A673 (cell line): ENCODE data around the gene TRERF1. TPM values are rescaled to one million over a fixed set of nuclear protein-coding genes. Genes with fewer than 3 reads are reported as not detected.

Source experiments
- BruUV-seq: library from RNA; stranded (reverse); fragments of 400-500 nt; replicated peaks from 2 replicates; lab custom pipeline; 2021; lab: Mats Ljungman, UMichigan
- CTCF ChIA-PET: fragments of 300-600 bp; sonication (Branson Sonifier 250); formaldehyde crosslinking; loops from one replicate; lab custom pipeline; 2022; ENCODE audit warnings: antibody characterized with exemption; lab: Charles Lee
- POLR2A ChIA-PET: fragments of 300-600 bp; sonication (Branson Sonifier 250); formaldehyde crosslinking; loops from one replicate; lab custom pipeline; 2022; ENCODE audit warnings: antibody characterized with exemption; ENCODE audit not compliant: low non-redundant PET; lab: Charles Lee
- DNase-seq: peaks from one replicate; pipeline ENCODE4 v3.0.0-alpha.2; 2015; ENCODE audit warnings: low spot score
- H3K27ac ChIP-seq: fragments of 200-600 bp; sonication (generic); 2 replicates; pipeline ENCODE4 v1.5.1; 2016; ENCODE audit warnings: mixed run types, low read depth, mild to moderate bottlenecking, mixed read lengths, antibody characterized with exemption, low read length; ENCODE audit not compliant: poor library complexity, severe bottlenecking
- H3K27me3 ChIP-seq: fragments of 200-600 bp; sonication (generic); replicated peaks from 2 replicates; pipeline ENCODE4 v1.6.1; 2017; ENCODE audit warnings: mixed run types, low read depth, mild to moderate bottlenecking, mixed read lengths, antibody characterized with exemption, low read length; ENCODE audit not compliant: insufficient read depth, poor library complexity
- H3K36me3 ChIP-seq: fragments of 200-600 bp; sonication (generic); 2 replicates; pipeline ENCODE4 v1.6.1; 2016; ENCODE audit warnings: mixed run types, mild to moderate bottlenecking, mixed read lengths, antibody characterized with exemption, low read length; ENCODE audit not compliant: insufficient read depth, poor library complexity, severe bottlenecking
- H3K4me1 ChIP-seq: fragments of 200-600 bp; sonication (generic); 2 replicates; pipeline ENCODE4 v1.6.1; 2017; ENCODE audit warnings: mixed run types, mild to moderate bottlenecking, mixed read lengths, antibody characterized with exemption, low read length; ENCODE audit not compliant: insufficient read depth, poor library complexity, severe bottlenecking
- H3K4me3 ChIP-seq: fragments of 200-600 bp; sonication (generic); 2 replicates; pipeline ENCODE4 v1.5.1; 2016; ENCODE audit warnings: low read depth, mixed run types, mild to moderate bottlenecking, mixed read lengths, low read length; ENCODE audit not compliant: poor library complexity, severe bottlenecking
- H3K9me3 ChIP-seq: fragments of 200-600 bp; sonication (generic); 2 replicates; pipeline ENCODE4 v1.6.1; 2016; ENCODE audit warnings: mixed run types, low read depth, mild to moderate bottlenecking, mixed read lengths, antibody characterized with exemption, low read length; ENCODE audit not compliant: poor library complexity, severe bottlenecking
- EZH2 ChIP-seq: fragments of 200-600 bp; sonication (generic); IDR thresholded peaks from 2 replicates; pipeline ENCODE4 v1.6.1; 2017; ENCODE audit warnings: borderline replicate concordance, low read depth, mild to moderate bottlenecking, mixed read lengths, antibody characterized with exemption, low read length; ENCODE audit not compliant: poor library complexity, severe bottlenecking
- intact Hi-C: fragments of 100-400 bp; cut with micrococcal nuclease; formaldehyde crosslinking; loops from one replicate; pipeline ENCODE4 v1.10.0; 2022; ENCODE audit not compliant: unreplicated experiment
- total RNA-seq: library from RNA; stranded (reverse); gene quantifications from 2 replicates; pipeline ENCODE4 v1.2.3, GENCODE V29; 2021
- TF ChIP-seq, protein P1 (sequence below): fragments of 300-800, 200-600 bp; sonication (generic); conservative IDR thresholded peaks from 2 replicates; pipeline ENCODE4 v1.5.1; 2017; ENCODE audit warnings: low read depth, mild to moderate bottlenecking, antibody characterized with exemption, low read length, moderate library complexity, mixed read lengths

The TRERF1 gene
- total RNA-seq, 1 experiment from 2014 or later = 9.5 TPM

DNA sequence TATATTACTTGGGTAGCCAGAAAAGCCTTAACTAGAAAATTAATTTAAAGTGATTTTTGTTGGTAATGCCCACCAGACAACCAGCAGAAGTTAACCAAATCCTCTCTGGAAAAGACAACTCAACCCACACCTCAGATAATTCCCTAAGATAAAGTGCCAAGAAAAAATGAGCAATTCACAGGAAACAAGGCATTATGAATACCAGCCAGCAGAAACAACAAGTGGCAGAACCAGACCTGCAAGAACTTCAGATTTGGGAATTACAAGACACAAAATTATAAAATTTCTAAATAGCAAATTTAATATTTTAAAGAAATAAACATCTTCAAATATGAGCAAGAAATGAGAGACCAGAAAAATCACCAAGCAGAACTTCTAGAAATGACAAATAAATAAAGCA lies 154.1 kb downstream of the TRERF1 start:
- ChIA-PET POLR2A (no interaction called here), CTCF (no interaction called here)
- TF ChIP-seq, protein P1, sequence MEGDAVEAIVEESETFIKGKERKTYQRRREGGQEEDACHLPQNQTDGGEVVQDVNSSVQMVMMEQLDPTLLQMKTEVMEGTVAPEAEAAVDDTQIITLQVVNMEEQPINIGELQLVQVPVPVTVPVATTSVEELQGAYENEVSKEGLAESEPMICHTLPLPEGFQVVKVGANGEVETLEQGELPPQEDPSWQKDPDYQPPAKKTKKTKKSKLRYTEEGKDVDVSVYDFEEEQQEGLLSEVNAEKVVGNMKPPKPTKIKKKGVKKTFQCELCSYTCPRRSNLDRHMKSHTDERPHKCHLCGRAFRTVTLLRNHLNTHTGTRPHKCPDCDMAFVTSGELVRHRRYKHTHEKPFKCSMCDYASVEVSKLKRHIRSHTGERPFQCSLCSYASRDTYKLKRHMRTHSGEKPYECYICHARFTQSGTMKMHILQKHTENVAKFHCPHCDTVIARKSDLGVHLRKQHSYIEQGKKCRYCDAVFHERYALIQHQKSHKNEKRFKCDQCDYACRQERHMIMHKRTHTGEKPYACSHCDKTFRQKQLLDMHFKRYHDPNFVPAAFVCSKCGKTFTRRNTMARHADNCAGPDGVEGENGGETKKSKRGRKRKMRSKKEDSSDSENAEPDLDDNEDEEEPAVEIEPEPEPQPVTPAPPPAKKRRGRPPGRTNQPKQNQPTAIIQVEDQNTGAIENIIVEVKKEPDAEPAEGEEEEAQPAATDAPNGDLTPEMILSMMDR = no peak
- no peak for TF ChIP-seq EZH2
- H3K4me1 ChIP-seq = no peaks in the 10 kb centered on the region
- H3K9me3 ChIP-seq = no peaks in the 10 kb centered on the region
- no peak for DNase-seq
- no peak overlapping the region for H3K4me3 ChIP-seq
- no peaks in the 10 kb centered on the region for H3K36me3 ChIP-seq
- no TSS peak for BruUV-seq
- no peaks in the 10 kb centered on the region for H3K27me3 ChIP-seq
- no peak overlapping the region for H3K27ac ChIP-seq
- intact Hi-C loops = no loop called here

DNA sequence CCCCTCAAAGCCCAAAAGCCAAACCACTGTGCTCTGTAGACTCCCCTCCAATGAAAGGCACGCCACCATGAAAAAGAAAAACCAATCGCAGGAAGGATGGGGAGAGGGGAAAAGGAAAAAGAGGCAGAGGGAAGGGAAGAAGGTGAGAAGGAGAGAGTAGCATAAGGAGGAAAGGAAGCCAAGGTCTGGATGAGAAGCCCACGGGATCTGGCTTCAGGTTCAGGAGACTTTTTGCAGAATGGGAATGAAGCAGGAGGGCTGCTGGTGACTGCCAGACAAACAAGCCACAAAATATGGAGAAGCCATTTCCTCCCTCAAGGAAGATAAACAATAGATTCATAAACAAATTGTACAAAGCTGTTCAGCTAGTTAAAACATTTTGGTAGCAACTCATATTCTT lies 155.1 kb downstream of the TRERF1 start:
- no peak for TF ChIP-seq EZH2
- TF ChIP-seq, protein P1 = no peak
- no peak for DNase-seq
- no TSS peak for BruUV-seq
- H3K36me3 ChIP-seq = no peaks in the 10 kb centered on the region
- POLR2A ChIA-PET = no interaction called here
- no peaks in the 10 kb centered on the region for H3K4me1 ChIP-seq
- no peaks in the 10 kb centered on the region for H3K9me3 ChIP-seq
- intact Hi-C loops = no loop called here
- H3K4me3 ChIP-seq = no peak overlapping the region
- no peaks in the 10 kb centered on the region for H3K27me3 ChIP-seq
- CTCF ChIA-PET = no interaction called here
- H3K27ac ChIP-seq = no peak overlapping the region

DNA sequence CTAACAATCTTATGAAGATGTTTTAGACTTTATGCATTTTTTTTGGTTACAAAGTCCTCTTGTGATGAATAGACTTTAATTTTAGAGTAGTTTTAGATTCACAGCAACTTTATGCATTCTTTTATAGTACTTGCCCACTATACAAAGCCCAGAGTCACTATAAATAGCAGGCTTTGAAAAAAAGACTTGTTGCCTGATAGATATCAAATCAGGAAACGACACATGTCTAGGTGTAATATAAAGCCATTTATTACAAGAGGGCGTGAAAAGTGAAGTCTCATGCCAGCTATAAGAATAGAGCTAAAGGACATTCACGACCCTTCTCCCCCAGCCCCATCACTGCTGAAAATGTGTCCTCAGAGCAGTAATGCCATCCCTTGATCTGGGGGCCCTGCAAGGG lies 156.0 kb downstream of the TRERF1 start:
- no TSS peak for BruUV-seq
- intact Hi-C loops = no loop called here
- H3K27me3 ChIP-seq = no peaks in the 10 kb centered on the region
- H3K36me3 ChIP-seq = no peaks in the 10 kb centered on the region
- H3K9me3 ChIP-seq = no peaks in the 10 kb centered on the region
- H3K4me3 ChIP-seq = no peak overlapping the region
- TF ChIP-seq, protein P1 = no peak
- ChIA-PET CTCF (no interaction called here), POLR2A (no interaction called here)
- H3K27ac ChIP-seq = no peak overlapping the region
- H3K4me1 ChIP-seq = no peaks in the 10 kb centered on the region
- no peak for DNase-seq
